HEK293 (cell line): ENCODE data around the gene INF2.
A peak's percentile ranks its signal among the peaks of the same experiment; 100 is the strongest.

Experiments used
- CTCF ChIA-PET: fragments of 350-600 bp; formaldehyde crosslinking; extraction: SDS; loops from one replicate; lab custom pipeline; 2021; ENCODE audit warnings: antibody characterized with exemption; lab: Yijun Ruan, JAX
- POLR2A ChIA-PET: fragments of 300-600 bp; formaldehyde crosslinking; extraction: SDS; loops from one replicate; lab custom pipeline; 2020; ENCODE audit warnings: antibody characterized with exemption, inconsistent platforms; lab: Yijun Ruan, JAX
- H3K27ac ChIP-seq: fragments of 200-500 bp; sonication (Bioruptor generic); 2 replicates; pipeline ENCODE4 v1.5.1; 2014; ENCODE audit warnings: low read depth, low read length, control low read depth, inconsistent platforms; ENCODE audit errors: extremely low read depth
- H3K36me3 ChIP-seq, 2 experiments: fragments of 200-500 bp in 1 of 2; sonication (Bioruptor generic) in 1 of 2; 1 replicate in 1 of 2; 2 replicates in 1 of 2; pipeline ENCODE4 v1.5.1; 2014 to 2017; ENCODE audit warnings: inconsistent platforms in 2 of 2, low read length in 2 of 2; ENCODE audit not compliant: control insufficient read depth in 2 of 2, insufficient read depth in 1 of 2
- H3K4me1 ChIP-seq: fragments of 200-500 bp; sonication (Bioruptor generic); 2 replicates; pipeline ENCODE4 v1.5.1; 2014; ENCODE audit warnings: mild to moderate bottlenecking, low read length, inconsistent platforms; ENCODE audit not compliant: control insufficient read depth, insufficient read depth
- H3K4me3 ChIP-seq: 2 replicates; pipeline ENCODE4 v1.5.1; 2011; ENCODE audit warnings: low read depth, mild to moderate bottlenecking, control low read depth, low read length, moderate library complexity
- H3K9me3 ChIP-seq: fragments of 200-500 bp; sonication (Bioruptor generic); 2 replicates; pipeline ENCODE4 v1.5.1; 2014; ENCODE audit warnings: low read depth, low read length, inconsistent platforms; ENCODE audit not compliant: control insufficient read depth, insufficient read depth
- KLF1 ChIP-seq: fragments of 450-650 bp; formaldehyde crosslinking; IDR thresholded peaks from 2 replicates; pipeline ENCODE4 v1.5.1; 2016; ENCODE audit warnings: missing biosample characterization, missing genetic modification characterization
- KLF8 ChIP-seq: fragments of 450-650 bp; formaldehyde crosslinking; IDR thresholded peaks from 2 replicates; pipeline ENCODE4 v1.5.1; 2016; ENCODE audit warnings: missing biosample characterization, missing genetic modification characterization
- MEIS1 ChIP-seq: sonication (generic); formaldehyde crosslinking; IDR thresholded peaks from 2 replicates; pipeline ENCODE4 v1.8.1; 2022; ENCODE audit warnings: missing genetic modification reagents, mild to moderate bottlenecking, borderline replicate concordance
- REPIN1 ChIP-seq: fragments of 450-650 bp; formaldehyde crosslinking; IDR thresholded peaks from 2 replicates; pipeline ENCODE4 v1.5.1; 2017; ENCODE audit warnings: missing biosample characterization, missing genetic modification characterization, low read depth
- SCRT2 ChIP-seq: fragments of 450-650 bp; formaldehyde crosslinking; IDR thresholded peaks from 2 replicates; pipeline ENCODE4 v1.5.1; 2016; ENCODE audit warnings: missing biosample characterization, missing genetic modification characterization
- SETDB1 ChIP-seq: IDR thresholded peaks from one replicate; pipeline ENCODE4 v1.6.1; 2017; ENCODE audit warnings: mild to moderate bottlenecking, low read length, moderate library complexity, mixed read lengths; ENCODE audit not compliant: insufficient read length
- SP3 ChIP-seq: fragments of 450-650 bp; formaldehyde crosslinking; IDR thresholded peaks from 2 replicates; pipeline ENCODE4 v1.5.1; 2016; ENCODE audit warnings: missing biosample characterization, missing genetic modification characterization
- TRIM28 ChIP-seq: IDR thresholded peaks from 2 replicates; pipeline ENCODE4 v1.6.1; 2011; ENCODE audit warnings: low read length, control low read depth, borderline replicate concordance
- YY2 ChIP-seq: fragments of 450-650 bp; formaldehyde crosslinking; IDR thresholded peaks from 2 replicates; pipeline ENCODE4 v1.5.1; 2016; ENCODE audit warnings: missing biosample characterization, missing genetic modification characterization
- ZBTB8A ChIP-seq: fragments of 450-650 bp; formaldehyde crosslinking; IDR thresholded peaks from 2 replicates; pipeline ENCODE4 v1.5.1; 2016; ENCODE audit warnings: missing biosample characterization, missing genetic modification characterization
- ZFP3 ChIP-seq: fragments of 450-650 bp; formaldehyde crosslinking; IDR thresholded peaks from 2 replicates; pipeline ENCODE4 v1.5.1; 2016; ENCODE audit warnings: low read depth, missing biosample characterization, missing genetic modification characterization
- ZNF138 ChIP-seq: fragments of 450-650 bp; formaldehyde crosslinking; IDR thresholded peaks from 2 replicates; pipeline ENCODE4 v1.5.1; 2016; ENCODE audit warnings: missing biosample characterization, missing genetic modification characterization, borderline replicate concordance
- ZNF140 ChIP-seq: fragments of 450-650 bp; formaldehyde crosslinking; IDR thresholded peaks from 2 replicates; pipeline ENCODE4 v1.5.1; 2016; ENCODE audit warnings: missing biosample characterization, missing genetic modification characterization
- ZNF157 ChIP-seq: fragments of 450-650 bp; formaldehyde crosslinking; IDR thresholded peaks from 2 replicates; pipeline ENCODE4 v1.5.1; 2016; ENCODE audit warnings: missing biosample characterization, missing genetic modification characterization
- ZNF184 ChIP-seq: fragments of 450-650 bp; IDR thresholded peaks from 2 replicates; pipeline ENCODE4 v1.5.1; 2018; ENCODE audit warnings: missing biosample characterization, mild to moderate bottlenecking, missing genetic modification characterization
- ZNF2 ChIP-seq: fragments of 450-650 bp; formaldehyde crosslinking; IDR thresholded peaks from 2 replicates; pipeline ENCODE4 v1.5.1; 2016; ENCODE audit warnings: missing biosample characterization, missing genetic modification characterization
- ZNF202 ChIP-seq: fragments of 450-650 bp; formaldehyde crosslinking; IDR thresholded peaks from 2 replicates; pipeline ENCODE4 v1.5.1; 2016; ENCODE audit warnings: missing biosample characterization, missing genetic modification characterization, borderline replicate concordance
- ZNF211 ChIP-seq: fragments of 450-650 bp; formaldehyde crosslinking; IDR thresholded peaks from 2 replicates; pipeline ENCODE4 v1.5.1; 2016; ENCODE audit warnings: low read depth, missing biosample characterization, missing genetic modification characterization
- ZNF24 ChIP-seq: fragments of 450-650 bp; formaldehyde crosslinking; IDR thresholded peaks from 2 replicates; pipeline ENCODE4 v1.5.1; 2016; ENCODE audit warnings: missing biosample characterization, missing genetic modification characterization
- ZNF280D ChIP-seq: fragments of 450-650 bp; formaldehyde crosslinking; IDR thresholded peaks from 2 replicates; pipeline ENCODE4 v1.5.1; 2016; ENCODE audit warnings: missing biosample characterization, missing genetic modification characterization
- ZNF324 ChIP-seq: fragments of 450-650 bp; formaldehyde crosslinking; IDR thresholded peaks from 2 replicates; pipeline ENCODE4 v1.5.1; 2016; ENCODE audit warnings: missing biosample characterization, missing genetic modification characterization
- ZNF398 ChIP-seq: fragments of 450-650 bp; formaldehyde crosslinking; IDR thresholded peaks from 2 replicates; pipeline ENCODE4 v1.5.1; 2017; ENCODE audit warnings: missing biosample characterization, missing genetic modification characterization
- ZNF548 ChIP-seq: fragments of 450-650 bp; formaldehyde crosslinking; IDR thresholded peaks from 2 replicates; pipeline ENCODE4 v1.5.1; 2016; ENCODE audit warnings: missing biosample characterization, missing genetic modification characterization
- ZNF664 ChIP-seq: fragments of 450-650 bp; formaldehyde crosslinking; IDR thresholded peaks from 2 replicates; pipeline ENCODE4 v1.5.1; 2016; ENCODE audit warnings: missing biosample characterization, missing genetic modification characterization
- ZNF785 ChIP-seq: fragments of 450-650 bp; formaldehyde crosslinking; IDR thresholded peaks from 2 replicates; pipeline ENCODE4 v1.5.1; 2016; ENCODE audit warnings: missing biosample characterization, missing genetic modification characterization
- ZNF837 ChIP-seq: fragments of 450-650 bp; formaldehyde crosslinking; IDR thresholded peaks from 2 replicates; pipeline ENCODE4 v1.5.1; 2016; ENCODE audit warnings: missing biosample characterization, missing genetic modification characterization
- ZSCAN5A ChIP-seq: fragments of 450-650 bp; formaldehyde crosslinking; IDR thresholded peaks from 2 replicates; pipeline ENCODE4 v1.5.1; 2016; ENCODE audit warnings: missing biosample characterization, missing genetic modification characterization
- TF ChIP-seq, protein P1 (sequence below): IDR thresholded peaks from 2 replicates; pipeline ENCODE4 v1.6.1; 2011; ENCODE audit warnings: mild to moderate bottlenecking, low read depth, low read length, borderline replicate concordance

The INF2 gene

GRCh38 chr14:104751539-104752422, 62.4 kb downstream of the INF2 start:
- CTCF ChIA-PET, result interaction anchor here (0.6 to 1.7 kb wide), 6 partner anchors 15 to 254 kb away, joined by 3 to 7 read pairs (median 4); partner anchors contain the start of gene ADSS1
- H3K27ac ChIP-seq, result peak overlapping the region; percentile 83
- TF ChIP-seq ZNF24 (tag by site-specific recombination), result no peak
- no peak for TF ChIP-seq YY2 (tag by site-specific recombination)
- no peak for TF ChIP-seq ZNF548 (tag by site-specific recombination)
- TF ChIP-seq ZNF184 (tag by site-specific recombination), result no peak
- TF ChIP-seq ZNF211 (tag by site-specific recombination), result 0 out of 2 replicates have a peak, but pooled peaks have one; percentile 50
- TF ChIP-seq ZNF2, result 0 out of 2 replicates have a peak, but pooled peaks have one; percentile 18
- TF ChIP-seq ZNF202 (tag by site-specific recombination), result 0 out of 2 replicates have a peak, but pooled peaks have one; percentile 49
- no peak for TF ChIP-seq SCRT2 (tag by site-specific recombination)
- peak; percentile 43 for TF ChIP-seq SETDB1
- TF ChIP-seq ZNF398 (tag by site-specific recombination), result no peak
- no peak for TF ChIP-seq ZNF324 (tag by site-specific recombination)
- TF ChIP-seq MEIS1 (CRISPR knock-in tag), result no peak
- TF ChIP-seq SP3 (tag by site-specific recombination), result no peak
- TF ChIP-seq ZNF837 (tag by site-specific recombination), result 0 out of 2 replicates have a peak, but pooled peaks have one; percentile 24
- 0 out of 2 replicates have a peak, but pooled peaks have one; percentile 14 for TF ChIP-seq ZBTB8A (tag by site-specific recombination)
- TF ChIP-seq ZNF664, result no peak
- no peak for TF ChIP-seq ZNF140 (tag by site-specific recombination)
- no peak for TF ChIP-seq ZNF138 (tag by site-specific recombination)
- TF ChIP-seq ZNF785 (tag by site-specific recombination), result no peak
- TF ChIP-seq ZSCAN5A, result peak; percentile 54; the same call in 1 of the 2 replicates
- TF ChIP-seq, all 188 proteins: peak for 7
- Histone ChIP-seq H3K4me1 (no peaks in the 10 kb centered on the region; the same call in 1 of the 2 replicates), H3K36me3 (peaks cover 0 to 30% of the 10 kb centered on the region in 2 experiments; a peak in 1 of 3 replicates), H3K4me3 (peak overlapping the region; percentile 32), H3K9me3 (no peaks in the 10 kb centered on the region)
- POLR2A ChIA-PET, result interaction anchor here (0.6 to 2.4 kb wide), 19 partner anchors 9 to 549 kb away, joined by 3 to 14 read pairs (median 4); partner anchors contain the start of gene CEP170B

GRCh38 chr14:104752423-104752734, 63.0 kb downstream of the INF2 start:
- Histone ChIP-seq H3K27ac (peak overlapping the region; percentile 83), H3K9me3 (no peaks in the 10 kb centered on the region), H3K4me3 (peak overlapping the region; percentile 32), H3K4me1 (no peaks in the 10 kb centered on the region; the same call in 1 of the 2 replicates), H3K36me3 (peaks cover 0 to 36% of the 10 kb centered on the region in 2 experiments; a peak in 1 of 3 replicates)
- CTCF ChIA-PET, result interaction anchor here (0.6 to 1.0 kb wide), 7 partner anchors 27 to 254 kb away, joined by 3 to 7 read pairs (median 3); partner anchors contain the start of gene ADSS1
- POLR2A ChIA-PET, result interaction anchor here (0.6 to 2.4 kb wide), 21 partner anchors 9 to 549 kb away, joined by 3 to 14 read pairs (median 4); partner anchors contain the start of gene CEP170B
- TF ChIP-seq ZNF280D (tag by site-specific recombination) (no peak), TRIM28 (no peak), KLF8 (tag by site-specific recombination) (no peak), ZNF157 (tag by site-specific recombination) (no peak), KLF1 (tag by site-specific recombination) (no peak), REPIN1 (tag by site-specific recombination) (no peak), ZFP3 (tag by site-specific recombination) (no peak)
- TF ChIP-seq, protein P1, sequence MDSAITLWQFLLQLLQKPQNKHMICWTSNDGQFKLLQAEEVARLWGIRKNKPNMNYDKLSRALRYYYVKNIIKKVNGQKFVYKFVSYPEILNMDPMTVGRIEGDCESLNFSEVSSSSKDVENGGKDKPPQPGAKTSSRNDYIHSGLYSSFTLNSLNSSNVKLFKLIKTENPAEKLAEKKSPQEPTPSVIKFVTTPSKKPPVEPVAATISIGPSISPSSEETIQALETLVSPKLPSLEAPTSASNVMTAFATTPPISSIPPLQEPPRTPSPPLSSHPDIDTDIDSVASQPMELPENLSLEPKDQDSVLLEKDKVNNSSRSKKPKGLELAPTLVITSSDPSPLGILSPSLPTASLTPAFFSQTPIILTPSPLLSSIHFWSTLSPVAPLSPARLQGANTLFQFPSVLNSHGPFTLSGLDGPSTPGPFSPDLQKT, result no peak
